GM18498 (cell line): ENCODE measurements around the gene FRY.
"Not testable (repeated sequence)": the region's sequence is repeated elsewhere in the genome, so short reads cannot be mapped to it uniquely, and the experiment has no call there.

Source experiments
- ATAC-seq: cut with Tn5 transposase; IDR thresholded peaks from one replicate; pipeline ENCODE4 v1.9.1; 2021; ENCODE audit warnings: mild to moderate bottlenecking, moderate library complexity; ENCODE audit not compliant: unreplicated experiment

FRY gene

GRCh38 chr13:32031025-32031814 is at the start of gene FRY:
Gene FRY (plus strand): TSS chr13:32031774. CDS start chr13:32031796, 22 bp downstream.
- ATAC-seq = peak; percentile 83

GRCh38 chr13:31982124-31982523 is 49.5 kb upstream of the FRY start:
- ATAC-seq = no peak

GRCh38 chr13:31982540-31982939 is 49.0 kb upstream of the FRY start:
- no peak for ATAC-seq

- not testable (repeated sequence) for ATAC-seq
Observed at GRCh38 chr13:31983696-31984095, 47.9 kb upstream of the FRY start.

GRCh38 chr13:31984388-31984787 is 47.2 kb upstream of the FRY start:
- not testable (repeated sequence) for ATAC-seq

- no peak for ATAC-seq
Observed at GRCh38 chr13:31986676-31987470, 44.7 kb upstream of the FRY start.

- ATAC-seq = no peak
Observed at GRCh38 chr13:31987535-31988170, 43.9 kb upstream of the FRY start.

GRCh38 chr13:31994367-31994766 is 37.2 kb upstream of the FRY start:
- ATAC-seq = not testable (repeated sequence)

- ATAC-seq = no peak
Observed at GRCh38 chr13:31996601-31997000, 35.0 kb upstream of the FRY start.

GRCh38 chr13:31997641-31998040 is 33.9 kb upstream of the FRY start:
- no peak for ATAC-seq

- no peak for ATAC-seq
Observed at GRCh38 chr13:31998131-31998530, 33.4 kb upstream of the FRY start.

- not testable (repeated sequence) for ATAC-seq
Observed at GRCh38 chr13:32000754-32001153, 30.8 kb upstream of the FRY start.

- peak; percentile 87 for ATAC-seq
Observed at GRCh38 chr13:32001154-32001768, 30.3 kb upstream of the FRY start.

GRCh38 chr13:32001769-32002168 is 29.8 kb upstream of the FRY start:
- no peak for ATAC-seq

GRCh38 chr13:32002873-32003272 is 28.7 kb upstream of the FRY start:
- no peak for ATAC-seq

- no peak for ATAC-seq
Observed at GRCh38 chr13:32007494-32007893, 24.1 kb upstream of the FRY start.

- ATAC-seq = no peak
Observed at GRCh38 chr13:32008518-32009175, 22.9 kb upstream of the FRY start.

GRCh38 chr13:32009362-32009761 is 22.2 kb upstream of the FRY start:
- no peak for ATAC-seq

GRCh38 chr13:32010136-32010535 is 21.4 kb upstream of the FRY start:
- no peak for ATAC-seq

GRCh38 chr13:32011971-32012370 is 19.6 kb upstream of the FRY start:
- no peak for ATAC-seq

GRCh38 chr13:32013181-32013580 is 18.4 kb upstream of the FRY start:
- no peak for ATAC-seq
